A673 (cell line): ENCODE data around the gene GLO1.

Source experiments
- CTCF ChIP-seq: fragments of 300-800, 200-600 bp; sonication (generic); conservative IDR thresholded peaks from 2 replicates; pipeline ENCODE4 v1.5.1; 2017; ENCODE audit warnings: low read depth, mild to moderate bottlenecking, antibody characterized with exemption, low read length, moderate library complexity, mixed read lengths
- EZH2 ChIP-seq: fragments of 200-600 bp; sonication (generic); IDR thresholded peaks from 2 replicates; pipeline ENCODE4 v1.6.1; 2017; ENCODE audit warnings: borderline replicate concordance, low read depth, mild to moderate bottlenecking, mixed read lengths, antibody characterized with exemption, low read length; ENCODE audit not compliant: poor library complexity, severe bottlenecking

- TF ChIP-seq CTCF (no peak), EZH2 (no peak)
Measured at GRCh38 chr6:38750968-38751615, 48.1 kb upstream of the GLO1 start.
